Left renal pelvis (tissue), 4 donors: ENCODE results near the gene MAP10. TPM values are rescaled to one million over a fixed set of nuclear protein-coding genes. Genes with fewer than 3 reads are reported as not detected.

Source experiments
- DNase-seq, 4 donors: peaks; one replicate each; pipeline ENCODE4 v3.0.0-alpha.2; 2013; ENCODE audit warnings: low read depth in 4 of 4, low spot score in 3 of 4
- polyA plus RNA-seq, 4 donors: library from polyadenylated mRNA; unstranded; fragments of 120-200 nt; gene quantifications; one replicate each; pipeline ENCODE4 v1.2.1, GENCODE V29; 2013; ENCODE audit not compliant: insufficient read length in 4 of 4

Gene MAP10
- polyA plus RNA-seq, 4 donors = 4.5 to 7.2 (median 5.2) TPM

DNA sequence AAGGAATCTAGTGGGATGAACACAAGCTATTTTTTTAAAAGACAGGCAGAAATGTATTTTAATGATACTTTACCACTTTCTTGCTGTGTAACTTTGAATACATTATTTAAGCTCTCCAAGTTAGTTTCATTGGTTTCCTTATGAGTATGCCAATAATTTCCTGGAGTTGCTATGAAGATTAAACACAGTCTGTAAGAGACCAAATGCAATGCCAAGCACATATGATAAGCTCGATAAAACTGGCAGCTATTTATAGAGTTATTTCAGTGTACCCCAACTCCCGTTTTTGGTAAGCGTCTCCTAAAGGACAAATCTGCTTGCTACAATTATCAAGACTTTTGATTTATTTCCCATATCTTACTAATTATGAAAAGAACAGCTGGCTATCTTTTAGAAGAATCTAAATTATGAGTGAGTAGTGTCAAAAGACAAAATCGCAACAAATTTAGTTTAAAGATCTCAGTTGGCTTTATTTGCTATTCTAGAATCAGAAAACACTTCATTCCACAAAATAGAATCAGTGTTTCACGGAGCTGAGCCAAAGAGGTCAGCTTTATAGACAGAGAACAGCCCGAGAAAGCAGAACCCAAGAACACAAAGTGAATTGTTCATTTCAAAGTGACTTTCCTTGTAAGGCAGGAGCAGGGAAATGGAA, 7.2 kb upstream of the MAP10 start:
- DNase-seq = no peak

DNA sequence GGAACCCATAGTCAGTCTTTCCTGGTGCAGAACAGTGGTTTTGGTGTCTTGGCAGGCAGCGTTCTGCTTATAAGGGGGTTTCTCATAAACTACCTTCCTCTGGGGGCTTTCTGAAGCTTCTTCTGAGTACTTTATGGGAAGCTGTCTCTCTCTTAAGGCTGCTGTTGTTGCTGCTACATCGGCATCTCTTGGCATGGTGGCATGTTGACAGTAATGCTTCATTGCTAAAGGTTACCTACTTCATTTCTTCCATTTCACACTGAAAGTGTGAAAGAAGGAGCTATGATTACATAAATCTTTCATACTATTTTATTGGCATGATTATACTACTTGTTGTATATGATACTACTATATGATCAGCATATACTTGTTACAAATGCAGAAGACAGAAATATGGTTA, 6.3 kb upstream of the MAP10 start:
- no peak for DNase-seq

GRCh38 chr1:232806186-232806510, 932 bp downstream of the MAP10 start:
- DNase-seq = no peak

DNA sequence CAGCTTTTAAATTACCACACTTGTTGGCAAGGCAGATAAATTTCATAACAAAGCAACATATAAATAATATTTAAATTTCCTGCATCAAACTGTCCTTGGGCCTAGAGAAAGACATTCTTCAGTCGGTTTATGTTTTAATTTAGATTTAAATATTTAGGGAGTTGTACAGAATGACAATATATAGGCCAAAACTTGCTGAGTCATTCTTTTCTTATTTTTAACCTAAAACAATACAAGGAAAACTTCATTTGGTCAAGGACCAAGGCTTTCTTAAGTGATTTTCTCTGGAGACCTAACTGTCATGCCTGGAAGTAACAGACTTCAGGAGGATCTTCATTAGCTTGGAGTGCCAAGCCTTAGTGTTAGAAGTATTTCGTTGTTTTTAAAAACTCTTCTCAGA, 5.6 kb downstream of the MAP10 start:
- no peak for DNase-seq

- DNase-seq = no peak
These were observed 7.3 kb downstream of the MAP10 start for GRCh38 chr1:232812560-232812959.

DNA sequence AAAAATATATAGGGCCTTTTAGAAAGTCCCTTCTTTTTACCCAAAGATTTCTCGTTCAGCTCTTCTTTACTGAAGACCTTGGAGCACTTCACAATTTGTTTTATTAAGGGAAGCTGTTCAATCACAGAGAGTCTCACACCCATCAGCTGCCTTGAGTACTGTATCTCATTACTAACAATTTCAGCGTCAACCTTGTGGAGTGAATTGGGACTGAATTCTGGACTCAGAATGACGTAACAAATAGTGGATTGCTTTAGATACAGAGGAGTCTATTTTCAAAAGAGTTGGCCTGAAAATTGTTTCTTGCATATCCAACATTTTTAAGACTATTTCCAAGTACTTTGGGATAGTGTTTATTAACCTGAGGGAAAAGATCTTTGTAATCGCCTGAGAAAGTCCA, 7.9 kb downstream of the MAP10 start:
- no peak for DNase-seq

DNA sequence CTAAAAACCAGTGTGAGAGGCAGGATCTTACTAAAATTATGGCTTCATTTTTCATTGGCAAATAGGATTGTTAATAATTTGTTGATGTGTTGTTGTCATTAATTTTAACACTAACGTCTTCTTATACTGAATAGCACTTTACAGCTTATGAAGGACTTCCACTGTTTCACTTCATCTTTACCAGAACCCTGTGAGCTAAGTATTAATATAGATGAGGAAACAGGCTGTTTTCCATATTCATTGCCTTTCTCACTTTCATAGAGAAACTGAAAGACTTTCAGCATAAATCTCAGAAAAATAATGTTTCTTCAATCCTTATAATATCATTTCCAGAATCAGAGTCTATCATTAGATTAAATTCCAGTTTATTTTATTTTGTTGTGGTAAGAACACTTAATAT, 8.5 kb downstream of the MAP10 start:
- DNase-seq = no peak

DNA sequence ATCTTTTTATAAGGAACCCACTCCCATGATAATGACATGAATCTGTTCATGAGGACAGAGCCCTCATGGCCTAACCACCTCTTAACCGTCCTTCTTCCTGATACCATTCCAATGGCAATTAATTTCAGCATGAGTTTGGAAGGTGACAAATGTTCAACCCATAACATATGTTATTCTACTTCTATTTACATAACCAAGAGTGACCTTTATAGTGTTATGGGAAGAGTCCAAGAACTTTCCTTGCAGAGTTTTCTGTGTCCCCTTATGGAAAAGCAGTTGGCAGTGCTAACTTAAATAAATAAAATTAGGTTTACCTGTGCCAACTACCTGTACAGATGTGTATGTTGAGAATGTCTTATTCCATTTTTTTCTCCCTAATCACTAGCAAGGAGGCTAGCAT, 11.1 kb downstream of the MAP10 start:
- DNase-seq = no peak

- no peak for DNase-seq
These were observed 12.8 kb downstream of the MAP10 start for GRCh38 chr1:232818040-232818439.

DNA sequence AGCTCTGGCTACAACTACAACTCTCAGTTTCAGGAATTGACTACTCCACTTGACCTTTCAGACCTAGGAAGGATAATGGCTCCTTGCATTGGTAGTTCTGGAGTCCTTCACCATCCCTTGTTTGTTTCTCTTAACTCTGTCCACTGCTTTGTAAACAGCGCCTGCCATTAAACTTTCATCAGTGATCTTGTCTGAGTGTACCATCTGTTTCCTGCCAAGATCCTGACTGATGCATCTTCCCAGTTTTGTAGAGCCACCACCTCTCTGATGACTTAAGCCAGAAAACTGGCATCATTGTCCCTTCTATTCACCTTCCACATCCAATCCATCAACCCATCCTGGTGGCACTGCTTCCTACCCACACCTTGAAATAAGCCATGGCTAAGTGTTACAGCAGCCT, 15.2 kb downstream of the MAP10 start:
- no peak for DNase-seq

DNA sequence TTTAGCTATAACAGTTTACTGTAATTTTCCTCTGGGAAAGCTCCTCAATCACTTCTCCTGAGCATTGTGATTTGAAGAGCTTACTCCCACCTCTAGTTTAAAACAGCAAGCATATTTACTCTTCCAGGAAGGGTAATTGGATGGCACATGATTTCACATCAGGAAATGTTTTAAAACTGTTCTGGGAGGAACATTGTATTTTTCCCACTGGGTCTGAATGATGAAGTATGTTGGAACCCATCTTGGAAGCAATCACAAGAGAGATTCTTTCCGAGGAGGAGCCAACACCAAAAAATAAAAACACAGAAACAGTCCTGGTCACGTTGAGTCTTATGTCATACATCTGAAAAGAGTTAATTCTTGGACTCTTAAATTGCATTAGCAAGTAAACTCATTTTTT, 17.3 kb downstream of the MAP10 start:
- no peak for DNase-seq

DNA sequence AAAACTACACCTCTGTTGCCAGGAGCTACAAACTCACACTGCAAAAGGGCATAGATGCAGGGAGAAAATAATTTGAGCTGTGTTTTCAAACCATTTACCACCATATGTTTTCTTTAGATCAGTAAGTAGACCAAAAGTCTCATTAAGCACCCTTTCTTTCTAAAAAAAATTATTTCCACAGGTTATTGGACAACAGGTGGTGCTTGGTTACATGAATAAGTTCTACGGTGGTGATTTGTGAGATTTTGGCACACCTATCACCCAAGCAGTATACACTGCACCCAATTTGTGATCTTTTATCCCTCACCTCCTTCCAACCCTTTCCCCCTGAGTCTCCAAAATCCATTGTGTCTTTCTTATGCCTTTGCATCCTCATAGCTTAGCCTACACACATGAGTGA, 21.1 kb downstream of the MAP10 start:
- DNase-seq = no peak

DNA sequence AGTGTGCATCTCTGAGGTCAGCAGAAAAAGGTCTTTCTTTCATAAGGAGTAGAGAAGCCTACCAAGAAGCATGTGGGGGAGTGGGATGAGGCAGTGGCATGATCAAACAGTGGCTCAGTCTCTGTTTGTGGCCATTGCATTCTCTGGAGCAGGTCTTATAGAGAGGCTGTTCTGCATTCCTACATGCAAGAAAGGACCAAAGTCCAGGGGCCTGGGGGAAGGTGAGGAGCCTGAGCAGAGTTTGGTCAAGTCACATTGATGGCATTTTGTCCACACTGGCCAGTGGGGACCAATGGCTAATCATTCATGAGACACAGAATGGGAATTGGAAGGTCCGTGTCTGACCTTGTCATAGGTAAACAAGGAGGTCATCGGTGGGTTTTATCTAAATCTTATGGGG, 25.4 kb downstream of the MAP10 start:
- DNase-seq = no peak

DNA sequence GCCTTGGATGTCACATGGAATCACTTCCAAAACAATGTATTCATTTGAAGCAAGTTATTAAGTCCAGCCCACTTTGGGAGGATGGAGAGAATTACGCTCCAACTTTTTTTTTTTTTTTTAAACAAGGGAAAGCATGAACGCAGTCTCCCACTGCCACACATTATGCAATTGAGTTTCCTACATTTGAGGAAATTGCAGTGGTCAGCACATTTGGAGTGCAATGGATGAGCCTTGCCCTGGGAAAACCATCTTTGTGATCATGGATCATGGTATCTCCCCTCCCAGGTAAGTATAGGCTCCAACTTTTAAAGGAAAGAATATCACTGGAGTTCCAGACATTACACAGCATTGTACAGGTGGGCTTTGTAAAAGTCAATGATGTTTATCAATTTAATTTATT, 26.7 kb downstream of the MAP10 start:
- no peak for DNase-seq

DNA sequence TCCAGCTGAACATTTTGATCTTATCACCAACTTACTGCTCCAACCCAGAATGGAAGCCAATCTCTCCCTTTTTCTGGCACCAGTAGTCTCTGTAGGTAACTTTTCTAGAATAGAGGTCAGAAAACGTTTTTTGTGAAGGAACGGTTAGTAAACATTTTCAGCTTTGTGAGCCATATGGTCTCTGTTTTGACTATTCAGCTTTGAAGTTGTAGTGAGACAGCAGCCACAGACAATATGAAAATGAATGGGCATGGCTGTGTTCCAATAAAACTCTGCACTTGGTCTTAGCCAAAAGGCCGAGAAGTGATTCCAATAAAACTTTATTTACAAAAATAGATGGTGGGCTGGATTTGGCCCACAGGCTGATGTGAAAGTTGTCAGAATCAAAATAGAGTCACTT, 28.9 kb downstream of the MAP10 start:
- no peak for DNase-seq

DNA sequence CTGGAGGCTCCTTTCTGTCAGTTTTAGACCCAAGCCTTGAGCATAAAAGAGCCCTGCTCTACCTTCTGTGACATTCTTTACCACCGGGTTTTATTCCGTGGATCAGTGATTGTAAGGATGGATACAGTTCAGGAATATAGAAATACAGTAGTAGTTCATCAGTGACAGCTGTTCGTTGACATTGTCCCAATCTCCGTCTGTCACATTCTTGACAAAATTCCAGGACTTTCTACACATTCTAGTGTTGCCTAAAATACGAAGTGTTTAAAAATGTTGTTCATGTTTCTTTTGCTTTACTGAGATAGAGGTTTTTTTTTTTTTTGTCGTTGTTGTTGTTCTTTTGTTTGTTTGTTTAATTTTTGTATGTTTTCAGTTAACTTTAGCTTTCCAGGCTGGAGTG, 29.9 kb downstream of the MAP10 start:
- no peak for DNase-seq

DNA sequence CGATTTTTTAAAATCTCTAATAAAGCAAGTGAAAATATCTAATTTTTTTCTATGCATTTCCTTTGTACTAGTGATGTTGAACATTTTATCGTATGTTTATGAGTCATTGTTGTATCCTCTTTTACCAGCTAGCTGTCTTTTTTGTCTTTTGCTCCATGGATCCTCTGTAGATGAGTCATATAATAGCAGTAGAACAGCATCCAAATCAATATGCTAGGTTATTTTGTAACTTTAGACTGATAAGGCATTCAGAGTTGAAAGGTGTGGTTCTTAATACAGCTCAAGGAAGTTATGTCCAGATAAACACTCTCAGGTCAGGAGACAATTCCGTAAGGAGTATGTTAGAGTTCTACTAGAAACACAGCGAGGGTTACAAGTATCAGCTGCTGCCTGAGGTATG, 31.9 kb downstream of the MAP10 start:
- DNase-seq = no peak

GRCh38 chr1:232841823-232842565, 36.8 kb downstream of the MAP10 start:
- DNase-seq = no peak

DNA sequence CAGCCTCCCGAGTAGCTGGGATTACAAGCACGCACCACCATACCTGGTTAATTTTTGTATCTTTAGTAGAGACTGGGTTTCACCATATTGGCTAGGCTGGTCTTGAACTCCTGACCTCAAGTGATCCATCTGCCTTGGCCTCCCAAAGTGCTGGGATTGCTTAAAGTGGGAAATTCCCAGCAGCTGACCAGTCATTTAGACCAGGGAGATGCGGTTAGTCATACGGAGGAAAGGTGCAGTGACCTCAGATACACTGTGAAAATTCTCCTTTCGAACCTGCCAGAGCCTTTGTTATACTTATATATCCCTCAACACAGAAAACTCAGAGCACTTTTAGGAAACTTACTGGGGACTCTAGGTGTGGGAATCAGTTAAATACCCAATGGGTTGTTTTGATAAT, 39.6 kb downstream of the MAP10 start:
- no peak for DNase-seq

DNA sequence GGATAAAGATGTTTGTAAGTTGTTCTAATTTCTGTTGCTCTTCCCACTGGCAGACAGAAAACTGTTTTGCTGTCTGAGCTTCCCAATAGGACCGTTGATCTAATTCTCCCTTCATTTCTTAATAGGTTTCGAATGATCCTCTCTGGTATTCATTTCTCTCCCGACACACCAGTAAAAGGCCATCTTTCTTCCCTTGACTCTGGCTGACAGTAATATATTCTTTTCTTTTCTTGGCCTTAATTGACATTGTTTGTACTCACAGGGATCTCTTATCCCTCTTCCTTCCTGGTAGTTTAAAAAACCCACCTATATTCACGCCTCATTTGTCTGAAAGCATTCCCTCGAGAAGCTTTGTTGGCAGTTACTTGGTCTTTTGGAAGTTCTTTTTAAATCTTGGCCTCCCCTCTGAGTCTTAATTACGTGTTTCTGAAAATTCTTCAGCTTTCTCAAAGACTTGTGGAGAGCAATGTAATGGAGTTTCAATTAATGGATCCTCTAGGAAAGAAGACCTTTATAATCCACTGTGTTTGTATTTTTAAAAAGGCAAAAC, 40.3 kb downstream of the MAP10 start:
- DNase-seq = no peak

GRCh38 chr1:232851532-232851931, 46.3 kb downstream of the MAP10 start:
- no peak for DNase-seq

- DNase-seq = no peak
These were observed 49.0 kb downstream of the MAP10 start for GRCh38 chr1:232853994-232854797.
